ENCODE data around the gene TBC1D22A.

Gene TBC1D22A

DNA sequence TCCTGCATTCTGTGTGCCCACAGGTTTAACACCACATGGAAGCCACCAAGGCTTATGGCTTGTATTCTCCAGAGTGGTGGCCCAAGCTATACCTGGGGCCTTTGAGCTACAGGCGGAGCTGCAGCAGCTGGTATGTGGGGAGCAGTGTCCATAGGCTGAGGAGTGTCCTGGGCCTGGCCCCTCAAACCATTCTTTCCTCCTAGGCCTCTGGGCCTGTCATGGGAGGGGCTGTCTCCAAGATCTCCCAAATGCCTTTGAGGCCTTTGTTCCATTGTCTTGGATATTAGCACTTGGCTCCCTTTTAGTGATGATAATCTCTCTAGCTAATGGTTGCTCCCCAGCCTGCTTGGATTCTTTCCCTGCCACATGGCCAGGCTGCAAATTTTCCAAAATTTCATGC, 6.4 kb upstream of the TBC1D22A start:
- Histone ChIP-seq H3K9ac (ENCODE audit: low read length) (no peak overlapping the region), H2BK15ac (replicated peaks; ENCODE audit: low read depth) (no peak overlapping the region), H4K5ac (ENCODE audit: low read length) (no peak overlapping the region), H3K27ac (ENCODE audit: low read depth, low read length) (no peak overlapping the region), H2BK120ac (ENCODE audit: low read depth, low read length) (no peak overlapping the region), H3K79me1 (ENCODE audit: low read length) (peaks cover 4% of the 10 kb centered on the region), H4K8ac (ENCODE audit: low read depth, low read length) (no peak overlapping the region), H3K56ac (ENCODE audit: low read length) (no peak overlapping the region), H3K23ac (ENCODE audit: low read length) (no peak overlapping the region), H3K27me3 (ENCODE audit: insufficient read depth, low read length, poor library complexity) (no peaks in the 10 kb centered on the region), H3K18ac (ENCODE audit: low read length) (no peak overlapping the region), H3K79me2 (ENCODE audit: control insufficient read depth, insufficient read depth, low read length) (peaks cover 2% of the 10 kb centered on the region), H3K4me2 (ENCODE audit: low read length) (no peak overlapping the region), H3K4me1 (ENCODE audit: control insufficient read depth, low read depth, low read length) (no peaks in the 10 kb centered on the region), H2BK5ac (ENCODE audit: low read length) (no peak overlapping the region), H3K4ac (ENCODE audit: low read depth, low read length) (no peak overlapping the region), H3K36me3 (ENCODE audit: control insufficient read depth, insufficient read depth, low read length) (no peaks in the 10 kb centered on the region), H3K4me3 (ENCODE audit: low read length) (no peak overlapping the region), H2AK5ac (ENCODE audit: low read length) (no peak overlapping the region)
- peak; percentile 51 for DNase-seq
- no CpG with 5 or more reads among the region's 1 CpG for WGBS (ENCODE audit: extremely low coverage, insufficient coverage, low lambda C conversion rate)

DNA sequence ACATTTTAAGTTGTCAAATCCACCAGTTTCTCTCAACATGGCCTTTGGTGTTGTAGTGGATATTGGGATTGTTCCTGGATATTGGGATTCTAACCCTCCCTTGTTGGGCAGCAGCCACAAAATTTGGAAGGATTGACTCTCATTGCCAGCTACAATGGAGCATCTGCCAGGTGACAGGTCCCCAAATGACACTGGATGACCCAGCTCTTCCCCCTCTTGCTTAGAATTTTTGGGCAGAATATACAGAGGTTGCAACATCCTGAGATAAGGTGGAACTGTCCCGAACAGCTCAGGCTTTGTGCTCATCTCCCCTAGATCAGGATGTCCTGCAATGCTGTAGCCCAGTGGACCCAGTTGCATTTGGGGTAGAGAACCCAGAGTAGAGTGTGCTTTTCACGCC, 5.3 kb upstream of the TBC1D22A start:
- Histone ChIP-seq H3K9ac (ENCODE audit: low read length) (no peak overlapping the region), H2AK5ac (ENCODE audit: low read length) (no peak overlapping the region), H3K27me3 (ENCODE audit: insufficient read depth, low read length, poor library complexity) (no peaks in the 10 kb centered on the region), H3K23ac (ENCODE audit: low read length) (no peak overlapping the region), H3K4me1 (ENCODE audit: control insufficient read depth, low read depth, low read length) (no peaks in the 10 kb centered on the region), H2BK5ac (ENCODE audit: low read length) (no peak overlapping the region), H3K79me2 (ENCODE audit: control insufficient read depth, insufficient read depth, low read length) (peaks cover 9% of the 10 kb centered on the region), H4K8ac (ENCODE audit: low read depth, low read length) (no peak overlapping the region), H3K79me1 (ENCODE audit: low read length) (peaks cover 10% of the 10 kb centered on the region), H3K56ac (ENCODE audit: low read length) (no peak overlapping the region), H3K36me3 (ENCODE audit: control insufficient read depth, insufficient read depth, low read length) (no peaks in the 10 kb centered on the region), H3K27ac (ENCODE audit: low read depth, low read length) (no peak overlapping the region), H3K4me3 (ENCODE audit: low read length) (no peak overlapping the region), H3K4ac (ENCODE audit: low read depth, low read length) (no peak overlapping the region), H4K5ac (ENCODE audit: low read length) (no peak overlapping the region), H2BK120ac (ENCODE audit: low read depth, low read length) (no peak overlapping the region), H3K4me2 (ENCODE audit: low read length) (no peak overlapping the region), H2BK15ac (replicated peaks; ENCODE audit: low read depth) (no peak overlapping the region), H3K18ac (ENCODE audit: low read length) (no peak overlapping the region)
- WGBS (ENCODE audit: extremely low coverage, insufficient coverage, low lambda C conversion rate), result no CpG with 5 or more reads among the region's 2 CpGs
- no peak for DNase-seq

- H3K36me3 ChIP-seq (ENCODE audit: control insufficient read depth, insufficient read depth, low read length), result no peaks in the 10 kb centered on the region
- H3K4me1 ChIP-seq (ENCODE audit: control insufficient read depth, low read depth, low read length), result no peaks in the 10 kb centered on the region
- no peak overlapping the region for H3K4ac ChIP-seq (ENCODE audit: low read depth, low read length)
- no peak overlapping the region for H2BK15ac ChIP-seq (replicated peaks; ENCODE audit: low read depth)
- H3K9ac ChIP-seq (ENCODE audit: low read length), result no peak overlapping the region
- no peak overlapping the region for H2BK120ac ChIP-seq (ENCODE audit: low read depth, low read length)
- no peaks in the 10 kb centered on the region for H3K27me3 ChIP-seq (ENCODE audit: insufficient read depth, low read length, poor library complexity)
- peaks cover 14% of the 10 kb centered on the region for H3K79me2 ChIP-seq (ENCODE audit: control insufficient read depth, insufficient read depth, low read length)
- no peak overlapping the region for H3K56ac ChIP-seq (ENCODE audit: low read length)
- DNase-seq, result no peak
- H3K4me3 ChIP-seq (ENCODE audit: low read length), result no peak overlapping the region
- WGBS (ENCODE audit: extremely low coverage, insufficient coverage, low lambda C conversion rate), result no CpG with 5 or more reads among the region's 1 CpG
- H3K18ac ChIP-seq (ENCODE audit: low read length), result no peak overlapping the region
- no peak overlapping the region for H4K8ac ChIP-seq (ENCODE audit: low read depth, low read length)
- no peak overlapping the region for H2BK5ac ChIP-seq (ENCODE audit: low read length)
- H4K5ac ChIP-seq (ENCODE audit: low read length), result no peak overlapping the region
- H3K23ac ChIP-seq (ENCODE audit: low read length), result no peak overlapping the region
- no peak overlapping the region for H3K27ac ChIP-seq (ENCODE audit: low read depth, low read length)
- no peak overlapping the region for H3K4me2 ChIP-seq (ENCODE audit: low read length)
- peaks cover 11% of the 10 kb centered on the region for H3K79me1 ChIP-seq (ENCODE audit: low read length)
- no peak overlapping the region for H2AK5ac ChIP-seq (ENCODE audit: low read length)
Measured at GRCh38 chr22:46758121-46758520, 4.3 kb upstream of the TBC1D22A start.

GRCh38 chr22:46758867-46759290, 3.6 kb upstream of the TBC1D22A start:
- no peak overlapping the region for H3K4me2 ChIP-seq (ENCODE audit: low read length)
- H2BK120ac ChIP-seq (ENCODE audit: low read depth, low read length), result no peak overlapping the region
- no peak overlapping the region for H3K27ac ChIP-seq (ENCODE audit: low read depth, low read length)
- H3K9ac ChIP-seq (ENCODE audit: low read length), result no peak overlapping the region
- H2BK15ac ChIP-seq (replicated peaks; ENCODE audit: low read depth), result no peak overlapping the region
- no peak overlapping the region for H2AK5ac ChIP-seq (ENCODE audit: low read length)
- no peak overlapping the region for H4K8ac ChIP-seq (ENCODE audit: low read depth, low read length)
- no peak overlapping the region for H2BK5ac ChIP-seq (ENCODE audit: low read length)
- H3K18ac ChIP-seq (ENCODE audit: low read length), result no peak overlapping the region
- no peaks in the 10 kb centered on the region for H3K4me1 ChIP-seq (ENCODE audit: control insufficient read depth, low read depth, low read length)
- peaks cover 11% of the 10 kb centered on the region for H3K79me1 ChIP-seq (ENCODE audit: low read length)
- H3K4me3 ChIP-seq (ENCODE audit: low read length), result no peak overlapping the region
- no CpG with 5 or more reads among the region's 6 CpGs for WGBS (ENCODE audit: extremely low coverage, insufficient coverage, low lambda C conversion rate)
- H3K79me2 ChIP-seq (ENCODE audit: control insufficient read depth, insufficient read depth, low read length), result peaks cover 18% of the 10 kb centered on the region
- no peaks in the 10 kb centered on the region for H3K36me3 ChIP-seq (ENCODE audit: control insufficient read depth, insufficient read depth, low read length)
- H3K23ac ChIP-seq (ENCODE audit: low read length), result no peak overlapping the region
- H3K56ac ChIP-seq (ENCODE audit: low read length), result no peak overlapping the region
- no peaks in the 10 kb centered on the region for H3K27me3 ChIP-seq (ENCODE audit: insufficient read depth, low read length, poor library complexity)
- H4K5ac ChIP-seq (ENCODE audit: low read length), result no peak overlapping the region
- no peak overlapping the region for H3K4ac ChIP-seq (ENCODE audit: low read depth, low read length)
- peak; percentile 96 for DNase-seq

DNA sequence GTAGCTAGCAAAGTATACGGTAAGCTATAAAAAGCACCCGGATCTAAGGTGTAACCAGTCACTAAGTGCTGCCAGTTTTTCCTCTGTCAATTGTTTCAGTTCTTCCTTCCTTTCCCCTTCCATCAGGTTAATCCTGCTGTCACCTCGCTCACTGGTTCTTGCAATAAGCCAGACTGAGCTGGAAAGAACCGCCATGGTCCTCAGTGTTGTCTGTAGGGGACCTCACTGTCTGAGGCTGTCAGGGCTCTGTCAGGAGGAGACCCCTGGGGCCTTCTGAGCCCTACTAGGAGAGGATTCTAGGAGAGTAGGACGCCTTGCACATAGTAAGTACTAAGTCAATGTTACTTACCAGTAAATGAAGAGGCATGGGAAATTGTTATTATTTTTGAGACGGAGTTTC, 1.4 kb upstream of the TBC1D22A start:
- Histone ChIP-seq H3K18ac (ENCODE audit: low read length) (no peak overlapping the region), H3K36me3 (ENCODE audit: control insufficient read depth, insufficient read depth, low read length) (no peaks in the 10 kb centered on the region), H2AK5ac (ENCODE audit: low read length) (no peak overlapping the region), H3K23ac (ENCODE audit: low read length) (no peak overlapping the region), H3K27ac (ENCODE audit: low read depth, low read length) (no peak overlapping the region), H3K4me3 (ENCODE audit: low read length) (no peak overlapping the region), H4K5ac (ENCODE audit: low read length) (no peak overlapping the region), H3K79me1 (ENCODE audit: low read length) (peaks cover 21% of the 10 kb centered on the region), H2BK5ac (ENCODE audit: low read length) (no peak overlapping the region), H2BK15ac (replicated peaks; ENCODE audit: low read depth) (no peak overlapping the region), H3K56ac (ENCODE audit: low read length) (no peak overlapping the region), H3K9ac (ENCODE audit: low read length) (no peak overlapping the region), H3K4me2 (ENCODE audit: low read length) (no peak overlapping the region), H3K27me3 (ENCODE audit: insufficient read depth, low read length, poor library complexity) (no peaks in the 10 kb centered on the region), H3K4me1 (ENCODE audit: control insufficient read depth, low read depth, low read length) (no peaks in the 10 kb centered on the region), H2BK120ac (ENCODE audit: low read depth, low read length) (no peak overlapping the region), H3K4ac (ENCODE audit: low read depth, low read length) (no peak overlapping the region), H3K79me2 (ENCODE audit: control insufficient read depth, insufficient read depth, low read length) (peaks cover 30% of the 10 kb centered on the region), H4K8ac (ENCODE audit: low read depth, low read length) (no peak overlapping the region)
- no CpG with 5 or more reads among the region's 6 CpGs for WGBS (ENCODE audit: extremely low coverage, insufficient coverage, low lambda C conversion rate)
- DNase-seq, result no peak

- Histone ChIP-seq H3K4me3 (ENCODE audit: low read length) (peak overlapping the region; percentile 97), H3K79me2 (ENCODE audit: control insufficient read depth, insufficient read depth, low read length) (peaks cover 31% of the 10 kb centered on the region), H2BK15ac (replicated peaks; ENCODE audit: low read depth) (no peak overlapping the region), H3K27ac (ENCODE audit: low read depth, low read length) (no peak overlapping the region), H3K56ac (ENCODE audit: low read length) (peak overlapping the region; percentile 97), H4K5ac (ENCODE audit: low read length) (peak overlapping the region; percentile 62), H2AK5ac (ENCODE audit: low read length) (peak overlapping the region; percentile 78), H3K4ac (ENCODE audit: low read depth, low read length) (no peak overlapping the region), H3K4me1 (ENCODE audit: control insufficient read depth, low read depth, low read length) (no peaks in the 10 kb centered on the region), H3K9ac (ENCODE audit: low read length) (peak overlapping the region; percentile 96), H3K4me2 (ENCODE audit: low read length) (peak overlapping the region; percentile 84), H3K27me3 (ENCODE audit: insufficient read depth, low read length, poor library complexity) (no peaks in the 10 kb centered on the region), H2BK5ac (ENCODE audit: low read length) (no peak overlapping the region), H2BK120ac (ENCODE audit: low read depth, low read length) (no peak overlapping the region), H3K79me1 (ENCODE audit: low read length) (peaks cover 21% of the 10 kb centered on the region), H3K23ac (ENCODE audit: low read length) (no peak overlapping the region), H3K18ac (ENCODE audit: low read length) (no peak overlapping the region), H4K8ac (ENCODE audit: low read depth, low read length) (no peak overlapping the region), H3K36me3 (ENCODE audit: control insufficient read depth, insufficient read depth, low read length) (no peaks in the 10 kb centered on the region)
- DNase-seq, result peak; percentile 44
- no CpG with 5 or more reads among the region's 17 CpGs for WGBS (ENCODE audit: extremely low coverage, insufficient coverage, low lambda C conversion rate)
Measured at GRCh38 chr22:46761539-46762237, 762 bp upstream of the TBC1D22A start.

All from mesendoderm (in vitro differentiated cells).